H1 (cell line): ENCODE measurements around the gene PPEF2. TPM values are rescaled to one million over a fixed set of nuclear protein-coding genes. Genes with fewer than 3 reads are reported as not detected.

Experiments used
- CTCF ChIA-PET: fragments of 300-600 bp; sonication (Branson Sonifier 250); formaldehyde crosslinking; loops from one replicate; lab custom pipeline; 2021; ENCODE audit not compliant: partially characterized antibody; lab: Charles Lee
- POLR2A ChIA-PET: fragments of 300-600 bp; sonication (Branson Sonifier 250); formaldehyde crosslinking; loops from one replicate; lab custom pipeline; 2021; ENCODE audit warnings: inconsistent platforms; ENCODE audit not compliant: partially characterized antibody; lab: Charles Lee
- DNase-seq, 2 experiments: peaks; one replicate each; pipeline versions ENCODE4 v3.0.0 to v3.0.0-alpha.2; 2010 to 2022; ENCODE audit warnings: low spot score in 2 of 2, low read depth in 1 of 2, mixed read lengths in 1 of 2
- FAIRE-seq: peaks from 2 replicates; lab custom pipeline; 2011; peaks lifted over from hg19 to GRCh38; lab: Jason Lieb, UNC
- H2AFZ ChIP-seq: 2 replicates; pipeline ENCODE4 v1.8.1; 2012; ENCODE audit warnings: low read length, inconsistent platforms
- H2AK5ac ChIP-seq: 2 replicates; pipeline ENCODE4 v1.6.1; 2013; ENCODE audit warnings: low read depth, low read length
- H2BK120ac ChIP-seq: replicated peaks from 2 replicates; pipeline ENCODE3; 2013; ENCODE audit warnings: low read depth, low read length, inconsistent platforms
- H2BK12ac ChIP-seq: 2 replicates; pipeline ENCODE4 v1.6.1; 2013; ENCODE audit warnings: low read depth, low read length
- H2BK15ac ChIP-seq: 2 replicates; pipeline ENCODE4 v1.6.1; 2013; ENCODE audit warnings: low read length
- H2BK20ac ChIP-seq: 2 replicates; pipeline ENCODE4 v1.6.1; 2013; ENCODE audit warnings: low read length
- H2BK5ac ChIP-seq: 2 replicates; pipeline ENCODE4 v1.6.1; 2013; ENCODE audit warnings: low read depth, low read length
- H3K14ac ChIP-seq: 2 replicates; pipeline ENCODE4 v1.6.1; 2013; ENCODE audit warnings: inconsistent platforms; ENCODE audit not compliant: insufficient read length
- H3K18ac ChIP-seq: 2 replicates; pipeline ENCODE4 v1.6.1; 2013; ENCODE audit warnings: low read length; ENCODE audit errors: extremely low read depth
- H3K23ac ChIP-seq: 2 replicates; pipeline ENCODE4 v1.6.1; 2013; ENCODE audit warnings: inconsistent platforms; ENCODE audit not compliant: insufficient read length
- H3K23me2 ChIP-seq: 2 replicates; pipeline ENCODE4 v1.6.1; 2013; ENCODE audit warnings: low read depth, low read length
- H3K27ac ChIP-seq: 2 replicates; pipeline ENCODE4 v1.6.1; 2011; ENCODE audit warnings: low read depth, low read length, inconsistent platforms
- H3K27me3 ChIP-seq, 4 experiments: replicated peaks in 1 of 4; 1 replicate in 1 of 4; 2 replicates in 3 of 4; pipeline versions ENCODE4 v1.6.1 to v1.8.1; 2011 to 2013; ENCODE audit warnings: low read length in 3 of 4, mild to moderate bottlenecking in 3 of 4, inconsistent platforms in 2 of 4, mixed read lengths in 2 of 4, moderate library complexity in 1 of 4; ENCODE audit not compliant: control insufficient read depth in 3 of 4, insufficient read depth in 3 of 4; ENCODE audit errors: extremely low read depth in 1 of 4
- H3K36me3 ChIP-seq, 4 experiments: 2 replicates each; pipeline versions ENCODE4 v1.6.1 to v1.8.1; 2011 to 2013; ENCODE audit warnings: mild to moderate bottlenecking in 4 of 4, low read length in 3 of 4, moderate library complexity in 2 of 4, control low read depth in 1 of 4, inconsistent platforms in 1 of 4; ENCODE audit not compliant: insufficient read depth in 4 of 4, control insufficient read depth in 2 of 4
- H3K4ac ChIP-seq: replicated peaks from 2 replicates; pipeline ENCODE3; 2013; ENCODE audit warnings: low read length, low read depth, mixed read lengths, inconsistent platforms; ENCODE audit not compliant: insufficient read length
- H3K4me1 ChIP-seq, 4 experiments: replicated peaks in 1 of 4; 1 replicate in 1 of 4; 2 replicates in 3 of 4; pipeline versions ENCODE4 v1.6.1 to v1.8.1; 2011 to 2013; ENCODE audit warnings: low read length in 3 of 4, inconsistent platforms in 2 of 4, mixed read lengths in 1 of 4; ENCODE audit not compliant: insufficient read depth in 4 of 4, control insufficient read depth in 3 of 4
- H3K4me2 ChIP-seq, 2 experiments: 2 replicates each; pipeline versions ENCODE4 v1.6.1 to v1.8.1; 2011 to 2013; ENCODE audit warnings: low read depth in 2 of 2, low read length in 2 of 2, control low read depth in 1 of 2, inconsistent platforms in 1 of 2, mild to moderate bottlenecking in 1 of 2; ENCODE audit not compliant: insufficient read depth in 1 of 2
- H3K4me3 ChIP-seq, 4 experiments: fragments of 200-600, 300-600 bp in 1 of 4; sonication (generic), shearing (Covaris generic), sonication (Bioruptor Twin) in 1 of 4; 2 replicates each; pipeline versions ENCODE4 v1.5.1 to v1.8.1; 2011 to 2016; ENCODE audit warnings: low read length in 4 of 4, low read depth in 3 of 4, control low read depth in 2 of 4, inconsistent platforms in 2 of 4, mild to moderate bottlenecking in 2 of 4, mixed read lengths in 1 of 4, moderate library complexity in 1 of 4; ENCODE audit not compliant: insufficient read depth in 2 of 4; ENCODE audit errors: extremely low read depth in 1 of 4
- H3K56ac ChIP-seq: replicated peaks from 2 replicates; pipeline ENCODE3; 2013; ENCODE audit warnings: low read depth, mild to moderate bottlenecking, mixed read lengths, low read length, inconsistent platforms; ENCODE audit not compliant: insufficient read length
- H3K79me1 ChIP-seq: 2 replicates; pipeline ENCODE4 v1.6.1; 2013; ENCODE audit warnings: low read depth, low read length, control low read depth
- H3K79me2 ChIP-seq, 2 experiments: 2 replicates each; pipeline versions ENCODE4 v1.6.1 to v1.8.1; 2012 to 2013; ENCODE audit warnings: low read length in 2 of 2, mild to moderate bottlenecking in 2 of 2, inconsistent platforms in 1 of 2; ENCODE audit not compliant: insufficient read depth in 2 of 2, control insufficient read depth in 1 of 2
- H3K9ac ChIP-seq, 4 experiments: replicated peaks in 1 of 4; 1 replicate in 1 of 4; 2 replicates in 3 of 4; pipeline versions ENCODE4 v1.6.1 to v1.8.1; 2011 to 2013; ENCODE audit warnings: low read depth in 3 of 4, low read length in 3 of 4, control low read depth in 2 of 4, mild to moderate bottlenecking in 2 of 4, moderate library complexity in 2 of 4, inconsistent platforms in 1 of 4; ENCODE audit errors: extremely low read depth in 1 of 4
- H3K9me3 ChIP-seq, 2 experiments: 2 replicates each; pipeline versions ENCODE4 v1.6.1 to v1.8.1; 2012 to 2013; ENCODE audit warnings: mild to moderate bottlenecking in 2 of 2, moderate library complexity in 2 of 2, control low read depth in 1 of 2, inconsistent platforms in 1 of 2, low read depth in 1 of 2, low read length in 1 of 2, mixed read lengths in 1 of 2; ENCODE audit not compliant: insufficient read depth in 2 of 2
- H4K20me1 ChIP-seq, 2 experiments: replicated peaks in 1 of 2; 2 replicates each; pipeline versions ENCODE3 to v1.8.1; 2011 to 2013; ENCODE audit warnings: inconsistent platforms in 2 of 2, low read length in 2 of 2, mild to moderate bottlenecking in 1 of 2; ENCODE audit not compliant: insufficient read depth in 2 of 2, control insufficient read depth in 1 of 2
- H4K5ac ChIP-seq: 2 replicates; pipeline ENCODE4 v1.6.1; 2013; ENCODE audit warnings: low read length, low read depth, mixed read lengths, inconsistent platforms; ENCODE audit not compliant: insufficient read length
- H4K8ac ChIP-seq: 2 replicates; pipeline ENCODE4 v1.8.0; 2013; ENCODE audit warnings: mild to moderate bottlenecking, moderate library complexity, low read length, inconsistent platforms; ENCODE audit not compliant: insufficient read depth; ENCODE audit errors: extremely low read depth
- H4K91ac ChIP-seq: replicated peaks from 2 replicates; pipeline ENCODE3; 2013; ENCODE audit warnings: low read length, mixed read lengths, inconsistent platforms; ENCODE audit not compliant: insufficient read length
- KDM1A ChIP-seq: fragments of 200-600, 300-600 bp; sonication (generic); IDR thresholded peaks from 2 replicates; pipeline ENCODE4 v1.7.1; 2016; ENCODE audit warnings: mild to moderate bottlenecking, low read length, borderline replicate concordance
- PHF8 ChIP-seq: fragments of 200-600 bp; sonication (generic); conservative IDR thresholded peaks from 2 replicates; pipeline ENCODE4 v1.7.1; 2012; ENCODE audit warnings: low read depth, mild to moderate bottlenecking, inconsistent platforms, low read length, moderate library complexity
- RFX5 ChIP-seq: IDR thresholded peaks from 2 replicates; pipeline ENCODE4 v1.6.1; 2011; ENCODE audit warnings: low read depth, low read length, improper control_type of control experiment, borderline replicate concordance
- SIX5 ChIP-seq: IDR thresholded peaks from 2 replicates; pipeline ENCODE4 v1.6.1; 2011; ENCODE audit warnings: mild to moderate bottlenecking, low read depth, low read length
- TEAD4 ChIP-seq: IDR thresholded peaks from 2 replicates; pipeline ENCODE4 v1.6.1; 2012; ENCODE audit warnings: low read depth, low read length, inconsistent platforms, mixed read lengths
- WGBS, 2 experiments: shearing (Covaris generic) in 1 of 2; methylation state at CpG; one replicate each; pipeline versions ENCODE4 v1.1.6 to v1.1.7; 2013 to 2015; ENCODE audit warnings: low lambda C conversion rate in 2 of 2, mixed read lengths in 2 of 2, inconsistent platforms in 1 of 2, low coverage in 1 of 2, missing lambda C conversion rate in 1 of 2; ENCODE audit not compliant: insufficient replicate concordance in 2 of 2, insufficient coverage in 1 of 2, insufficient read length in 1 of 2; ENCODE audit errors: extremely low coverage in 1 of 2, missing lambda C conversion rate in 1 of 2; 5-methylcytosine and 5-hydroxymethylcytosine counted together
- polyA plus RNA-seq, 7 experiments: library from polyadenylated mRNA; depleted of rRNA in 3 of 7; stranded (reverse) in 5 of 7; unstranded in 2 of 7; fragments of >200 nt in 5 of 7; fragments of 200-250 nt in 2 of 7; gene quantifications; 1 replicate in 5 of 7; 2 replicates in 1 of 7; 4 replicates in 1 of 7; pipeline versions ENCODE4 v1.2.1 to v1.2.3, GENCODE V29; 2011 to 2013; ENCODE audit warnings: missing spikeins in 2 of 7, mixed read lengths in 2 of 7
- total RNA-seq: library from RNA; stranded (reverse); fragmentation: NEBNext Ultra II Directional; extraction: Animal tissue kit (Norgen Biotek cat#: 25700); gene quantifications from 2 replicates; pipeline ENCODE4 v1.2.1, GENCODE V29; 2021
- TF ChIP-seq, protein P1 (sequence below): IDR thresholded peaks from 2 replicates; pipeline ENCODE4 v1.6.1; 2011; ENCODE audit warnings: low read depth, mild to moderate bottlenecking, low read length; ENCODE audit not compliant: insufficient read depth

Gene PPEF2
- total and polyA plus RNA-seq, 2 of the 8 experiments (the other 6 are each of a cell fraction or from before 2014, with no cell fraction given), result not detected

DNA sequence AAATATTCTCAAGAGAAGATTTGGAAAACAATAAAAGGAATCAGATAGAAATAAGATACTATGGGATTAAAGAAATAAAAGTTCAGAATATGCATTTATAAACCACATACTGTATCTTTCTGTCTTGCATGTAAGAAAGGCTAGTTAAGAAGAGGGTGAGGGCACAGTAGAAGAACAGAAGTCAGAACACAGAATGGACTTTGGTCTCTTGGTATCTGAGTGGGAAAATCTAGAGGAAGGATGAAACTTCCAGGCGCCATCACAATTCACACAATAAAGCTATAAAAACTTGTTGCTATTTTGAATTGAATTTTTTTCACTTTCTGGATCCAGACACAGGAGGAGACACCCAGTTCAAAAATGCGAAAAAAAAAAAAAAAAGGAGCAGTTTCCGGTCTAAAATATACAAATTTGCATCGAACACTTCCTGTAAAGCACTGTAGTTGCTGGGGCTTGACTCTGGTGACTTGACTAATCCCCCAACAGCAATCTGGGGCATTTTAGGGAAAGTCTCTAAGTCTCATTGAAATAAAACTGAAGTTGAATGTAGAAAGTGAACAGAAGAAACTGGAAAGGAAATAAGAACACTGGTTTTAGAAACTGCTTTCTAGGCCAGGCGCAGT is 46.7 kb upstream of the PPEF2 start:
- 67% methylated on average over 5 of the region's 5 CpGs; no CpG with 5 or more reads in 1 of the 2 experiments for WGBS, 2 experiments
- CTCF ChIA-PET, result interaction anchor here (1.3 to 4.1 kb wide), 3 partner anchors 9 to 54 kb away, joined by 3 to 13 read pairs (median 4); no protein-coding TSS in a partner anchor
- H4K20me1 ChIP-seq, result peaks cover 0 to 2% of the 10 kb centered on the region in 2 experiments
- POLR2A ChIA-PET, result interaction anchor here (1.0 to 1.4 kb wide), 3 partner anchors 8 to 307 kb away, joined by 4 to 5 read pairs (median 4); partner anchors contain the start of gene NAAA
- FAIRE-seq (no peak), DNase-seq (no peak)
- H3K79me2 ChIP-seq, result no peaks in the 10 kb centered on the region
- no peak overlapping the region for H3K23ac ChIP-seq
- H3K9ac ChIP-seq, result no peak overlapping the region
- H2BK20ac ChIP-seq, result no peak overlapping the region
- no peak overlapping the region for H3K14ac ChIP-seq
- no peak overlapping the region for H3K56ac ChIP-seq
- no peak overlapping the region for H2AK5ac ChIP-seq
- no peak overlapping the region for H3K4ac ChIP-seq
- no peaks in the 10 kb centered on the region for H3K79me1 ChIP-seq
- no peak overlapping the region for H3K18ac ChIP-seq
- H3K4me2 ChIP-seq, result no peak overlapping the region
- H2BK15ac ChIP-seq, result no peak overlapping the region
- no peak overlapping the region for H4K8ac ChIP-seq
- no peak overlapping the region for H2BK120ac ChIP-seq
- H3K4me1 ChIP-seq, result no peaks in the 10 kb centered on the region
- no peaks in the 10 kb centered on the region for H3K27me3 ChIP-seq
- H3K36me3 ChIP-seq, result peaks cover 11 to 72% (median 40%) of the 10 kb centered on the region in 4 experiments
- H4K5ac ChIP-seq, result no peak overlapping the region
- H3K4me3 ChIP-seq, result no peak overlapping the region
- no peaks in the 10 kb centered on the region for H3K23me2 ChIP-seq
- no peak overlapping the region for H3K27ac ChIP-seq
- H4K91ac ChIP-seq, result no peak overlapping the region
- H2BK12ac ChIP-seq, result no peak overlapping the region
- H2AFZ ChIP-seq, result no peak overlapping the region
- no peak overlapping the region for H2BK5ac ChIP-seq
- H3K9me3 ChIP-seq, result no peaks in the 10 kb centered on the region
- TF ChIP-seq TEAD4 (no peak), PHF8 (no peak), SIX5 (no peak), RFX5 (no peak), KDM1A (no peak)
- TF ChIP-seq, protein P1, sequence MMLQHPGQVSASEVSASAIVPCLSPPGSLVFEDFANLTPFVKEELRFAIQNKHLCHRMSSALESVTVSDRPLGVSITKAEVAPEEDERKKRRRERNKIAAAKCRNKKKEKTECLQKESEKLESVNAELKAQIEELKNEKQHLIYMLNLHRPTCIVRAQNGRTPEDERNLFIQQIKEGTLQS, result no peak
